Liver (tissue), 9 donors: ENCODE measurements around the gene NKAPD1. TPM values are rescaled to one million over a fixed set of nuclear protein-coding genes. Genes with fewer than 3 reads are reported as not detected.

Experiments
- DNase-seq: peaks from one replicate; pipeline ENCODE4 v3.0.0-alpha.2; 2017; ENCODE audit warnings: low spot score
- H3K27ac ChIP-seq, 2 donors: one replicate each; pipeline ENCODE4 v1.7.0; 2013; ENCODE audit warnings: inconsistent platforms in 2 of 2, low read length in 2 of 2, control low read depth in 1 of 2, low read depth in 1 of 2, mild to moderate bottlenecking in 1 of 2
- H3K27me3 ChIP-seq, 4 donors: one replicate each; pipeline versions ENCODE4 v1.6.1 to v1.7.0; 2013; ENCODE audit warnings: low read length in 3 of 4, inconsistent platforms in 1 of 4, mild to moderate bottlenecking in 1 of 4, moderate library complexity in 1 of 4; ENCODE audit not compliant: control insufficient read depth in 4 of 4, insufficient read depth in 4 of 4
- H3K36me3 ChIP-seq, 4 donors: one replicate each; pipeline versions ENCODE4 v1.6.1 to v1.7.0; 2013; ENCODE audit warnings: low read length in 3 of 4, mild to moderate bottlenecking in 3 of 4, low read depth in 1 of 4, moderate library complexity in 1 of 4; ENCODE audit not compliant: control insufficient read depth in 4 of 4, insufficient read depth in 3 of 4
- H3K4me1 ChIP-seq, 4 donors: one replicate each; pipeline versions ENCODE4 v1.6.1 to v1.7.0; 2013; ENCODE audit warnings: low read length in 3 of 4, mild to moderate bottlenecking in 3 of 4, moderate library complexity in 1 of 4; ENCODE audit not compliant: control insufficient read depth in 4 of 4, insufficient read depth in 4 of 4
- H3K4me3 ChIP-seq, 3 donors: one replicate each; pipeline versions ENCODE4 v1.6.1 to v1.7.0; 2013; ENCODE audit warnings: low read length in 3 of 3, control low read depth in 1 of 3, low read depth in 1 of 3, mild to moderate bottlenecking in 1 of 3
- H3K9ac ChIP-seq, 2 donors: one replicate each; pipeline ENCODE4 v1.7.0; 2013; ENCODE audit warnings: low read length in 2 of 2, mild to moderate bottlenecking in 2 of 2, moderate library complexity in 2 of 2, control low read depth in 1 of 2, low read depth in 1 of 2
- H3K9me3 ChIP-seq, 4 donors: one replicate each; pipeline versions ENCODE4 v1.6.1 to v1.7.0; 2013; ENCODE audit warnings: low read length in 3 of 4; ENCODE audit not compliant: control insufficient read depth in 4 of 4
- EGR1 ChIP-seq, 2 donors: IDR thresholded peaks; 2 replicates each; pipeline ENCODE4 v1.6.1; 2016 to 2018; ENCODE audit warnings: antibody characterized with exemption in 2 of 2, low read depth in 2 of 2
- FOXA1 ChIP-seq: IDR thresholded peaks from 2 replicates; pipeline ENCODE4 v1.6.1; 2016; ENCODE audit warnings: antibody characterized with exemption
- FOXA2 ChIP-seq: IDR thresholded peaks from 2 replicates; pipeline ENCODE4 v1.6.1; 2016; ENCODE audit warnings: antibody characterized with exemption
- GABPA ChIP-seq, 2 donors: IDR thresholded peaks in 1 of 2; conservative IDR thresholded peaks in 1 of 2; 2 replicates each; pipeline ENCODE4 v1.6.1; 2016; ENCODE audit warnings: antibody characterized with exemption in 2 of 2, mild to moderate bottlenecking in 1 of 2, moderate library complexity in 1 of 2
- HNF4A ChIP-seq, 2 donors: conservative IDR thresholded peaks; 2 replicates each; pipeline ENCODE4 v1.6.1; 2016; ENCODE audit warnings: antibody characterized with exemption in 2 of 2, mild to moderate bottlenecking in 2 of 2
- NR2F2 ChIP-seq: IDR thresholded peaks from 2 replicates; pipeline ENCODE4 v1.6.1; 2016; ENCODE audit warnings: antibody characterized with exemption
- RAD21 ChIP-seq, 2 donors: IDR thresholded peaks; 2 replicates each; pipeline ENCODE4 v1.6.1; 2016; ENCODE audit warnings: antibody characterized with exemption in 2 of 2, mild to moderate bottlenecking in 2 of 2
- RXRA ChIP-seq, 2 donors: IDR thresholded peaks; 2 replicates each; pipeline ENCODE4 v1.6.1; 2017 to 2018; ENCODE audit warnings: antibody characterized with exemption in 2 of 2, mild to moderate bottlenecking in 1 of 2
- SP1 ChIP-seq: IDR thresholded peaks from 2 replicates; pipeline ENCODE4 v1.6.1; 2018; ENCODE audit warnings: antibody characterized with exemption, mild to moderate bottlenecking
- TAF1 ChIP-seq: conservative IDR thresholded peaks from 2 replicates; pipeline ENCODE4 v1.6.1; 2016; ENCODE audit warnings: antibody characterized with exemption, mild to moderate bottlenecking
- YY1 ChIP-seq: IDR thresholded peaks from 2 replicates; pipeline ENCODE4 v1.6.1; 2016; ENCODE audit warnings: antibody characterized with exemption, mild to moderate bottlenecking
- WGBS: extraction: QIAGEN DNeasy Blood & Tissue Kit; methylation state at CpG from one replicate; pipeline ENCODE4 v1.1.7; 2013; 5-methylcytosine and 5-hydroxymethylcytosine counted together
- polyA plus RNA-seq, 2 donors: library from polyadenylated mRNA; stranded (reverse) in 1 of 2; unstranded in 1 of 2; fragments of 200-250 nt in 1 of 2; fragments of >200 nt in 1 of 2; fragmentation: Nextera tagmentation in 1 of 2; extraction: Ambion mirVana in 1 of 2; gene quantifications; one replicate each; pipeline versions ENCODE4 v1.2.1 to v1.2.3, GENCODE V29; 2013 to 2015
- total RNA-seq, 2 donors: library from RNA; depleted of rRNA; stranded (reverse); fragments of >200 nt; gene quantifications; one replicate each; pipeline ENCODE4 v1.2.3, GENCODE V29; 2014
- TF ChIP-seq, protein P1 (sequence below): IDR thresholded peaks from 2 replicates; pipeline ENCODE4 v1.6.1; 2016; ENCODE audit warnings: antibody characterized with exemption
- TF ChIP-seq, protein P2 (sequence below): IDR thresholded peaks from 2 replicates; pipeline ENCODE4 v1.6.1; 2016; ENCODE audit warnings: antibody characterized with exemption
- TF ChIP-seq, protein P3 (sequence below): IDR thresholded peaks from 2 replicates; pipeline ENCODE4 v1.6.1; 2016; ENCODE audit warnings: antibody characterized with exemption, mild to moderate bottlenecking
- TF ChIP-seq, protein P4 (sequence below): IDR thresholded peaks from 2 replicates; pipeline ENCODE4 v1.6.1; 2016; ENCODE audit warnings: antibody characterized with exemption
- TF ChIP-seq, protein P5 (sequence below): fragments of 150-350 bp; IDR thresholded peaks from 2 replicates; pipeline ENCODE4 v1.5.1; 2017; ENCODE audit warnings: improper control_type of control experiment, low read depth, low read length; ENCODE audit not compliant: missing input control
- donor health status: healthy.
- donor health status: healthy.
- donor health status: healthy.
- donor health status: healthy.
- donor health status: healthy.

Gene NKAPD1
- total and polyA plus RNA-seq, 4 donors = 5.3 to 11.2 (median 7.4) TPM

DNA sequence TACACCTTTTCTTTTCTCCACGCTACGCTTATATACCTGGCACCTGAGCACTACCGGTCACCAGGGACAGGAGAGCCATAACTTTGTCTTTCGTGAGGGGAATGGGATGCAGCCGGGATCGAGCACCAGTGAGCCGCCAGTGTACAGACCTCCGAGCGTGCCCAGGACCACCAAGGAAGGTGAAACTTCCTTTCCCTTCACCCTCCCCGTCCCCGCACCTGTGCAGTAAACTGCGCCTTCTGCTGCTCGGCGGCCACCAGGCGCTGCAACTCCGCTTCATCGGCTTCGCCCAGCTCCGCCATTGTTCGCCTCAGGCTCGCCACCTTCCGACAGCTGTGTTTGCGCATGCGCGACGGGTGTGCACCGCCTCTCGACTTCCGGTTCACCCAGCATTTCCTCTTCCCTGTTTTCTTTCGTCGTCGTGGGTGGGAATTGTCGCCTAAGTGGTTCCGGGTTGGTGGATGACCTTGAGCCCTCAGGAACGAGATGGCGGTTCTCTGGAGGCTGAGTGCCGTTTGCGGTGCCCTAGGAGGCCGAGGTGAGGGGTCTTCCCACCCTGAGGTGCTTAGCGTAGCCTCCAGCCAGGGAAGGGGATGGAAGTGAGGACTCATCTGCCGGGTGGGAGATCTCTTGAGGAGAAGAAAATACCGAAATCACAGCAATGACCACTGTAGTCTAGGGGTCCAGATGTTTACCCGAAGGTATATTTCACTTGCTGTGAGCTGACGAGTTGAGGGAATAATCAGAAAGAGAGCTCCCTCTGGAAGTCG, 12.5 kb downstream of the NKAPD1 start, which contains the start of the genes SDHD and TIMM8B:
SDHD (plus strand) TSS at position 452 of the 770 bp plus-strand sequence; CDS start at position 487, 35 bp downstream.
TIMM8B (minus strand) TSS at position 335 of the 770 bp plus-strand sequence; CDS start at position 302, 33 bp downstream.
- H3K9ac ChIP-seq = peak within 1 kb of the TSS; percentile 89 to 97
- no peaks in the 10 kb centered on the region for H3K9me3 ChIP-seq
- TF ChIP-seq RXRA (IDR thresholded peaks at IDR 0.05) (peak; percentile 51 to 53), EGR1 (IDR thresholded peaks at IDR 0.05; ENCODE audit: low read depth in 2 of 2) (no peak), GABPA (IDR thresholded peaks at IDR 0.05 in 1 of 2, conservative IDR thresholded peaks at IDR 0.05 in 1 of 2) (peak; percentile 97 to 100), HNF4A (conservative IDR thresholded peaks at IDR 0.05) (peak; percentile 29 to 33), YY1 (peak; percentile 98), SP1 (peak; percentile 37), TAF1 (no peak), NR2F2 (peak; percentile 61), FOXA1 (no peak), FOXA2 (peak; percentile 20), RAD21 (IDR thresholded peaks at IDR 0.05) (peak; percentile 33 to 60)
- TF ChIP-seq, protein P1, sequence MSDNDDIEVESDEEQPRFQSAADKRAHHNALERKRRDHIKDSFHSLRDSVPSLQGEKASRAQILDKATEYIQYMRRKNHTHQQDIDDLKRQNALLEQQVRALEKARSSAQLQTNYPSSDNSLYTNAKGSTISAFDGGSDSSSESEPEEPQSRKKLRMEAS = peak; percentile 78
- TF ChIP-seq, protein P2, sequence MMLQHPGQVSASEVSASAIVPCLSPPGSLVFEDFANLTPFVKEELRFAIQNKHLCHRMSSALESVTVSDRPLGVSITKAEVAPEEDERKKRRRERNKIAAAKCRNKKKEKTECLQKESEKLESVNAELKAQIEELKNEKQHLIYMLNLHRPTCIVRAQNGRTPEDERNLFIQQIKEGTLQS = no peak
- TF ChIP-seq, protein P3, sequence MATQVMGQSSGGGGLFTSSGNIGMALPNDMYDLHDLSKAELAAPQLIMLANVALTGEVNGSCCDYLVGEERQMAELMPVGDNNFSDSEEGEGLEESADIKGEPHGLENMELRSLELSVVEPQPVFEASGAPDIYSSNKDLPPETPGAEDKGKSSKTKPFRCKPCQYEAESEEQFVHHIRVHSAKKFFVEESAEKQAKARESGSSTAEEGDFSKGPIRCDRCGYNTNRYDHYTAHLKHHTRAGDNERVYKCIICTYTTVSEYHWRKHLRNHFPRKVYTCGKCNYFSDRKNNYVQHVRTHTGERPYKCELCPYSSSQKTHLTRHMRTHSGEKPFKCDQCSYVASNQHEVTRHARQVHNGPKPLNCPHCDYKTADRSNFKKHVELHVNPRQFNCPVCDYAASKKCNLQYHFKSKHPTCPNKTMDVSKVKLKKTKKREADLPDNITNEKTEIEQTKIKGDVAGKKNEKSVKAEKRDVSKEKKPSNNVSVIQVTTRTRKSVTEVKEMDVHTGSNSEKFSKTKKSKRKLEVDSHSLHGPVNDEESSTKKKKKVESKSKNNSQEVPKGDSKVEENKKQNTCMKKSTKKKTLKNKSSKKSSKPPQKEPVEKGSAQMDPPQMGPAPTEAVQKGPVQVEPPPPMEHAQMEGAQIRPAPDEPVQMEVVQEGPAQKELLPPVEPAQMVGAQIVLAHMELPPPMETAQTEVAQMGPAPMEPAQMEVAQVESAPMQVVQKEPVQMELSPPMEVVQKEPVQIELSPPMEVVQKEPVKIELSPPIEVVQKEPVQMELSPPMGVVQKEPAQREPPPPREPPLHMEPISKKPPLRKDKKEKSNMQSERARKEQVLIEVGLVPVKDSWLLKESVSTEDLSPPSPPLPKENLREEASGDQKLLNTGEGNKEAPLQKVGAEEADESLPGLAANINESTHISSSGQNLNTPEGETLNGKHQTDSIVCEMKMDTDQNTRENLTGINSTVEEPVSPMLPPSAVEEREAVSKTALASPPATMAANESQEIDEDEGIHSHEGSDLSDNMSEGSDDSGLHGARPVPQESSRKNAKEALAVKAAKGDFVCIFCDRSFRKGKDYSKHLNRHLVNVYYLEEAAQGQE = peak; percentile 36
- TF ChIP-seq, protein P4, sequence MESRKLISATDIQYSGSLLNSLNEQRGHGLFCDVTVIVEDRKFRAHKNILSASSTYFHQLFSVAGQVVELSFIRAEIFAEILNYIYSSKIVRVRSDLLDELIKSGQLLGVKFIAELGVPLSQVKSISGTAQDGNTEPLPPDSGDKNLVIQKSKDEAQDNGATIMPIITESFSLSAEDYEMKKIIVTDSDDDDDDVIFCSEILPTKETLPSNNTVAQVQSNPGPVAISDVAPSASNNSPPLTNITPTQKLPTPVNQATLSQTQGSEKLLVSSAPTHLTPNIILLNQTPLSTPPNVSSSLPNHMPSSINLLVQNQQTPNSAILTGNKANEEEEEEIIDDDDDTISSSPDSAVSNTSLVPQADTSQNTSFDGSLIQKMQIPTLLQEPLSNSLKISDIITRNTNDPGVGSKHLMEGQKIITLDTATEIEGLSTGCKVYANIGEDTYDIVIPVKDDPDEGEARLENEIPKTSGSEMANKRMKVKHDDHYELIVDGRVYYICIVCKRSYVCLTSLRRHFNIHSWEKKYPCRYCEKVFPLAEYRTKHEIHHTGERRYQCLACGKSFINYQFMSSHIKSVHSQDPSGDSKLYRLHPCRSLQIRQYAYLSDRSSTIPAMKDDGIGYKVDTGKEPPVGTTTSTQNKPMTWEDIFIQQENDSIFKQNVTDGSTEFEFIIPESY = no peak
- TF ChIP-seq, protein P5, sequence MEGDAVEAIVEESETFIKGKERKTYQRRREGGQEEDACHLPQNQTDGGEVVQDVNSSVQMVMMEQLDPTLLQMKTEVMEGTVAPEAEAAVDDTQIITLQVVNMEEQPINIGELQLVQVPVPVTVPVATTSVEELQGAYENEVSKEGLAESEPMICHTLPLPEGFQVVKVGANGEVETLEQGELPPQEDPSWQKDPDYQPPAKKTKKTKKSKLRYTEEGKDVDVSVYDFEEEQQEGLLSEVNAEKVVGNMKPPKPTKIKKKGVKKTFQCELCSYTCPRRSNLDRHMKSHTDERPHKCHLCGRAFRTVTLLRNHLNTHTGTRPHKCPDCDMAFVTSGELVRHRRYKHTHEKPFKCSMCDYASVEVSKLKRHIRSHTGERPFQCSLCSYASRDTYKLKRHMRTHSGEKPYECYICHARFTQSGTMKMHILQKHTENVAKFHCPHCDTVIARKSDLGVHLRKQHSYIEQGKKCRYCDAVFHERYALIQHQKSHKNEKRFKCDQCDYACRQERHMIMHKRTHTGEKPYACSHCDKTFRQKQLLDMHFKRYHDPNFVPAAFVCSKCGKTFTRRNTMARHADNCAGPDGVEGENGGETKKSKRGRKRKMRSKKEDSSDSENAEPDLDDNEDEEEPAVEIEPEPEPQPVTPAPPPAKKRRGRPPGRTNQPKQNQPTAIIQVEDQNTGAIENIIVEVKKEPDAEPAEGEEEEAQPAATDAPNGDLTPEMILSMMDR = peak; percentile 5
- peak within 1 kb of the TSS; percentile 50 to 58 for H3K27ac ChIP-seq
- no peaks in the 10 kb centered on the region for H3K27me3 ChIP-seq
- peaks cover 3 to 26% (median 21%) of the 10 kb centered on the region in 4 donors for H3K4me1 ChIP-seq
- H3K36me3 ChIP-seq = peaks cover 10 to 54% (median 45%) of the 10 kb centered on the region in 4 donors
- peak; percentile 92 for DNase-seq
- H3K4me3 ChIP-seq = peak within 1 kb of the TSS; percentile 70 to 99 (median 80)
- under 1% methylated on average over 45 of the region's 45 CpGs for WGBS
